Lung (tissue), 12 donors: ENCODE results near the gene STAT6. TPM values are rescaled to one million over a fixed set of nuclear protein-coding genes. Genes with fewer than 3 reads are reported as not detected.

Source experiments
- ATAC-seq: fragments of 200-7000 bp; cut with Tn5 transposase; one replicate; pipeline ENCODE4 v1.9.1; 2020; ENCODE audit warnings: moderate number of reproducible peaks; ENCODE audit not compliant: insufficient read depth, low FRiP score
- DNase-seq, 3 donors: peaks; one replicate each; pipeline ENCODE4 v3.0.0-alpha.2; 2013 to 2017
- H3K27ac ChIP-seq, 2 donors: one replicate each; pipeline ENCODE4 v1.5.1; 2013; ENCODE audit warnings: mild to moderate bottlenecking in 2 of 2, moderate library complexity in 2 of 2, control low read depth in 1 of 2, inconsistent platforms in 1 of 2, low read depth in 1 of 2, low read length in 1 of 2
- H3K27me3 ChIP-seq, 3 donors: one replicate each; pipeline ENCODE4 v1.5.1; 2013; ENCODE audit warnings: low read length in 2 of 3; ENCODE audit not compliant: control insufficient read depth in 3 of 3, insufficient read depth in 3 of 3
- H3K36me3 ChIP-seq, 4 donors: one replicate each; pipeline ENCODE4 v1.5.1; 2013; ENCODE audit warnings: low read length in 4 of 4, mild to moderate bottlenecking in 1 of 4, moderate library complexity in 1 of 4; ENCODE audit not compliant: control insufficient read depth in 4 of 4, insufficient read depth in 4 of 4
- H3K4me1 ChIP-seq, 5 donors: one replicate each; pipeline ENCODE4 v1.5.1; 2013; ENCODE audit warnings: low read length in 5 of 5, mild to moderate bottlenecking in 2 of 5, moderate library complexity in 1 of 5; ENCODE audit not compliant: control insufficient read depth in 5 of 5, insufficient read depth in 5 of 5
- H3K4me3 ChIP-seq: one replicate; pipeline ENCODE4 v1.5.1; 2013; ENCODE audit warnings: mild to moderate bottlenecking, control low read depth, moderate library complexity
- H3K9ac ChIP-seq, 2 donors: one replicate each; pipeline ENCODE4 v1.5.1; 2013; ENCODE audit warnings: low read length in 2 of 2, control low read depth in 1 of 2; ENCODE audit not compliant: insufficient read depth in 1 of 2
- H3K9me3 ChIP-seq, 4 donors: one replicate each; pipeline ENCODE4 v1.5.1; 2013; ENCODE audit warnings: low read length in 3 of 4, mild to moderate bottlenecking in 1 of 4, moderate library complexity in 1 of 4; ENCODE audit not compliant: control insufficient read depth in 4 of 4, insufficient read depth in 3 of 4
- CTCF ChIP-seq: IDR thresholded peaks from 2 replicates; pipeline ENCODE4 v1.5.1; 2012; ENCODE audit warnings: mild to moderate bottlenecking; ENCODE audit errors: control extremely low read depth, extremely low read depth
- WGBS, 2 donors: extraction: QIAGEN DNeasy Blood & Tissue Kit; methylation state at CpG; one replicate each; pipeline ENCODE4 v1.1.7; 2013; 5-methylcytosine and 5-hydroxymethylcytosine counted together
- polyA plus RNA-seq, 2 donors: library from polyadenylated mRNA; stranded (reverse); fragments of 200-250 nt; gene quantifications; one replicate each; pipeline ENCODE4 v1.2.1, GENCODE V29; 2013
- total RNA-seq, 2 donors: library from RNA; depleted of rRNA in 1 of 2; stranded (reverse); fragments of >200 nt in 1 of 2; gene quantifications; one replicate each; pipeline ENCODE4 v1.2.1, GENCODE V29; 2014 to 2021
- donor health status: control.
- donor health status: control.
- donor health status: Bipolar disorder and iron deficiency.
- donor health status: healthy.
- donor health status: DM: yes; HTN: yes; CAD: no.

The STAT6 gene
- total and polyA plus RNA-seq, 4 donors: 118 to 216 (median 174) TPM

DNA sequence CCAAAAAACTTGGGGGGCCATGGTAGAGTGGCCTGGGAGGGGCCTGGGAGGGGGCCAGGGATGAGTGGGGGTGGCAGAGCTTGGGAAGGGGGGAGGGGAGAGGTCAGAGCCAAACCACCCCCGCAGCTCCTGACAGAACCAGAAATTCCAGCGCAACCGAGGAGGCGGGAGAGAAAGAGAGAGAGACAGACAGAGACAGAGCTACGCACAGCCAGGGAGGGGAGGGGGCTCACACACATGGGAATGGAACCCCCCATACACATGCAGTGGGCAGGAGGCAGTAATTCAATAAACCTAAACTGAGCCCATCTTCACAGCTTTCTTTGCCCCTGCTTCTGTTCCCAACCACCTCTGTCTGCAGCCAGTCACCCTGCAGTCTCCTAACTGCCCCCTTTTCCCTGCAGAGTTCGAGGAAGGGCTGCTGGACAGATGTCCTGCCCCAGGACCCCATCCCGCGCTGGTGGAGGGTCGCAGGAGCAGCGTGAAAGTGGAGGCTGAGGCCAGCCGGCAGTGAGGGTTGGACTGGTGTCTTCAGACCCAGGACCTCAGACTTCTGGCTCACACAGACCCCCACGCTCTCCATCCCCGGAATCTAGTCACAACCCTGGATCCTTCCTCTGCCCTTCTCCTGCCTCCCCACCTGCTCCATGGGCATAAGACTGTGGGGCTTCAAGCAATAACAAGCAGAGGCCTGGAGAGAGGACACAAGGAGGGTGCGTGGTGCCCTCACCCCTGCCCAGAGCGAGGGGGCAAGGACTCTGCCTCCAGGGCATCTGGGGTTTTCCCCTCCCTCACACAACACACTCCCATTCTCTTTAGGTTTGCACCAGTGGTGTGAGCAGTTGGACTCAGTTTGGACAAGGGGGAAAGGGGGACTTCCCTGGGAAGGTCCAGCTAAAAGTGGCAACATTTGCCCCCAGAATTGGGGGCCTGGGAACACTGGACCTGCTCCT lies 16.7 kb downstream of the STAT6 start:
- ATAC-seq: no peak
- DNase-seq: no peak
- H3K27ac ChIP-seq: peak overlapping the region in 1 of 2 donors; percentile 83
- H3K4me1 ChIP-seq: peaks cover 0 to 41% (median 18%) of the 10 kb centered on the region in 5 donors
- 69 to 76% methylated on average over 15 of the region's 15 CpGs for WGBS, 2 donors
- no peak overlapping the region for H3K4me3 ChIP-seq
- peak overlapping the region in 1 of 2 donors; percentile 53 for H3K9ac ChIP-seq
- TF ChIP-seq CTCF: no peak
- H3K36me3 ChIP-seq: peaks cover 11 to 69% (median 53%) of the 10 kb centered on the region in 4 donors
- H3K9me3 ChIP-seq: no peaks in the 10 kb centered on the region
- H3K27me3 ChIP-seq: no peaks in the 10 kb centered on the region

GRCh38 chr12:57093415-57094207 lies 17.6 kb downstream of the STAT6 start:
- peak overlapping the region in 1 of 2 donors; percentile 58 for H3K9ac ChIP-seq

DNA sequence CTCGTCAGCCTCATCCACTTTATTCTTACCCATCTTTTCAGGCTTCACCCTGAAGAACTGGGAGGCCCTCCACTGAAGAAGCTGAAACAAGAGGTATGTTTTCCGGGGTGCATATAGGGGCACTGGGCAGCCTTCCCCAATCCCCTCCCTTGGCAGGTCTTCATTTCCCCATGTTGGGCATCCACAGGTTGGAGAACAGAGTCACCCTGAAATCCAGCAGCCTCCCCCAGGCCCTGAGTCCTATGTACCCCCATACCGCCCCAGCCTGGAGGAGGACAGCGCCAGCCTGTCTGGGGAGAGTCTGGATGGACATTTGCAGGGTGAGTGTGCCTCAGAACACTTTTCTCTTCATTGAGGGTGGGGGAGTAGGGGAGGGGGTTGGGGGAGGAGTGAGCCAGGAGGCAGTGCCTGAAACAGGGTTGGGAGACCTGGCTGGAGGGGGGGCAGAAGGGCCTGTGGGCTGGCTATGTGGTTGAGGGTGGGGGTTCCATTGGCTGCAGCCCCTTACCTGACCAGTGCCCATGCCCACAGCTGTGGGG lies 18.2 kb downstream of the STAT6 start:
- 81 to 90% methylated on average over 4 of the region's 4 CpGs for WGBS, 2 donors
- H3K9me3 ChIP-seq: no peaks in the 10 kb centered on the region
- H3K36me3 ChIP-seq: peaks cover 11 to 58% (median 43%) of the 10 kb centered on the region in 4 donors
- no peak overlapping the region for H3K4me3 ChIP-seq
- peak overlapping the region in 1 of 2 donors; percentile 33 for H3K27ac ChIP-seq
- TF ChIP-seq CTCF: no peak
- DNase-seq (no peak), ATAC-seq (no peak)
- peaks cover 0 to 45% (median 18%) of the 10 kb centered on the region in 5 donors for H3K4me1 ChIP-seq
- H3K9ac ChIP-seq: no peak overlapping the region
- H3K27me3 ChIP-seq: no peaks in the 10 kb centered on the region

More at GRCh38 chr12:57093415-57094207, 17.6 kb downstream of the STAT6 start:
- Histone ChIP-seq H3K4me1 (peaks cover 0 to 41% (median 18%) of the 10 kb centered on the region in 5 donors), H3K27ac (peak overlapping the region in 1 of 2 donors; percentile 33), H3K4me3 (no peak overlapping the region), H3K27me3 (no peaks in the 10 kb centered on the region), H3K36me3 (peaks cover 11 to 64% (median 45%) of the 10 kb centered on the region in 4 donors), H3K9me3 (no peaks in the 10 kb centered on the region)
- ATAC-seq (peak; percentile 55), DNase-seq (peak; percentile 87 to 89 (median 89))
- no peak for TF ChIP-seq CTCF
- WGBS, 2 donors: 45 to 53% methylated on average over 24 of the region's 24 CpGs
